Measurements from ENCODE around the gene SHB.

Gene SHB

DNA sequence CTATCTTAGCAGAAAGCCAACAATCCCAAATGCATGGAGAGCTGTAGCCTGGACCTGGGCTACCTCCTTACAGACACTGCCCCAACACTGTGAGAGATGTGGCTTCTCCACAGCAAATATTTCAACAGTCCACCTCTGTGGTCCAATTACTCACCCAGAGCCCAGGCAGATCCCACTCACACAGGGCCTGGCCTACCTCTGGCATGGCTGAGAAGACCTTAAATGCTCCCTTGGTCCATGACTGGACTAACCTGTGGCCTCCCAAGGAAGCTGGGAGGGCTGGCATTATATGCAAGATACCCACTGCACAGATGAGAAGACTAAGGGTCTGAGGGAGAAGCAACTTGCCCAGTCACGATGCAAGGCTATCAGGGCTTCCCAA is 142.3 kb downstream of the SHB start:
- peak; percentile 6 for DNase-seq

DNA sequence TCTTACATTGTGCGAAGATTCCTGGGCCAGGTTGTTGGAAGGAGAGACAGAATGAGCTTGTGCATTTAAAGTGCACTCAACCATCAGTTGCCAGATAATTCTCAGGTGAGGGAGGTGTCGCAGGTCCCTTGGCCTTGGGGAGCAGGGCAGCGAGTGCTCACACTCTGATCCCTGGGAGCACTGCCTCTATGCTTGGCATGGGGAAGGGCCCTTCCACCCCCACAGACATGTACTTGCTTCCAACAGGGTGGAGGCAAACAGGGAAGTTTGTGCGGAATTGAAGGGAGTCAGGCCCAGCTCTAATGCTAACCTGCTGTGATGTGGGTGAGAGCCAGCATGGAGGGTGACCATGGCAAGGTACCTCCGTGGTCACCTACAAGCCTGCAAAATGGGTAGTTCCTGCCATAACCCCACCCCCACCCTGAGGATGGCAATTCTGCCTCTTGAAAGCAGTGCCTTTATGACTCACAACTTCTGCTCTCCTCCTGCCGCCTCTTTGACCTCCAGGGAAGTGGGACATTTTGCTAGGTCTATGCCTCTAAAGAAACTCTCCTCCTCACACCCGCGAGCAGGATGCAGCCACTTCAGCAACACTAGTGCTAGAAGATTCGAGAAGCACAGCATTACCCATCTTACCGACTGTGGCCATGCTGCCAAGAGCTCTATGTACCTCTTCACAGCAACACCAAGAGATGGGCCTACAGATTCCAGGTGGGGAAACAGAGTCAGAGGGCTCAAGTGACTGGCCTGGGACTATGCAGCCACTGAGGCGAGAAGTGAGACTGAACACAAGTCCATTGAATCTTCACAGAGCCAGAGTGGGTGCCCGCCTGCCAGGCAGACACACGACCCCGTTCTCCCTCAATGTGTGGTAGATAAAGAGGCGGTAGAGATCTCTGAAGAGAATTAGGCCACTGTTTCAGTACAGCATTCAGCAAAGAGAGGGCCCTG is 143.0 kb downstream of the SHB start:
- DNase-seq: peak; percentile 68

DNA sequence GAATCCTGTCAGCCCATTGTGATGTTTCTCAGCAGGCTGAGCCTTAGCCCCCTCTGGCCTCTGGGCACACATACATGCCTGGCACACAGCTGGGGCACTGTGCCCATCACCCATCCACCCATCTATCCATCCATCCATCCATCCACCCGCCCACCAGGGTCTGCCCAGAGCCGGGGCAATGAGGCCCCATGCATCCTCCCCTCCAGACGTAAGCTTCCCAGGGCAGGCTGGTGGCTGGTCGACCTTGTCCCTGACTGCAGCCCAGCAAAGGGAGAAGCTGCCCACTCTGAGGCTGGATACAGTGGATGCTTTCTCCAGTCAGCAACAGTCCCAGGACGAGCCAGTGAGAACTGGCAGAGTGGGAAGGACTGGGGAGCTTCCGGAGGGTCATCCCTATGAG is 144.0 kb downstream of the SHB start:
- no peak for DNase-seq

DNA sequence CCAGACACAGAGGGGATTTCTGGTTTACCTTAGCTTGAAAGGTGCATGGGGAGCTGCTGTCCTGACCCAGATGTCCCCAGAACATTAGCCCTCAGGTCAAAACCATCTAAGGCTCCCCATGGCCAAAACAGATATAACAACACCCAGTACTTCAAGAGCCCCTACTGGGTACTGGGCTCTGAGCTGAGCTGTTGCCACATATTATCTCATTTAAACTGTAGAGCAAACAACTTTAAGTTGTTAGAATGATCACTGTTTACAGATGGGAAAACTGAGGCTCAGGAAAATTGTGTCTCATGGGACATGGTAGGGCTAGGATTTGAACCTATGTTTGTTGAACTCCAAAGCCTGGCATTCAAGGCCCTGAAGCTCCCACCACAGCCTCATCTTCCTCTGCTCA is 144.5 kb downstream of the SHB start:
- no peak for DNase-seq

DNA sequence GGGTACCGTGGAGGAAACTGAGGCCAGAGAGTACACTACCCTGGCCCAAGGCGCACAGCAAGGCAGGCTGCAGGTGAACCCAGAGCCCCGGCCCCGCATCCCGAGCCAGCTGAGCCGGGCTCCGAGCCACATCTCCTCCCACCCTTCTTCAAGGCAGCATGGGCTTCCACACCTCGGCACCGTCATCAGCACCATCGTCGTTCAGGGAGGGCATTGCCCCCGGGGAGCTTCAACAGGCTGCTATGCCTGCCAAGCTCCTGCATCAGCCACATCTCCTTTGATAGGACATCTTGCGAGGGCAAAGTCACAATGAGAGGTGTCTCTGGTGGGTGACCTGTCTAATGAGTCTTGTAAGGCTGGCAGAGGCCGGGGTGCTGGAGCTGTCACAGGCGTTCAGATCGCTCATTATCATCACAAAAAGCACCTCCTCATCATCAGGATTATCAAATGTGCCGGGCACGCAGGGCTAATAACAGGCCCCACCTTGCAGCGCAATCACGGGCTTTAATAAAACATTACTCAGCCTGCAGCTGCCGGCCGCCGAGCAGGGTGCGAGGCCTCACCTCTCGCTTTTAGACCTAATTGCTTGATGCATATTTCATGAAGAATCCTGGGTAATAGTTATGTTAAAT is 145.1 kb downstream of the SHB start:
- DNase-seq: no peak

DNA sequence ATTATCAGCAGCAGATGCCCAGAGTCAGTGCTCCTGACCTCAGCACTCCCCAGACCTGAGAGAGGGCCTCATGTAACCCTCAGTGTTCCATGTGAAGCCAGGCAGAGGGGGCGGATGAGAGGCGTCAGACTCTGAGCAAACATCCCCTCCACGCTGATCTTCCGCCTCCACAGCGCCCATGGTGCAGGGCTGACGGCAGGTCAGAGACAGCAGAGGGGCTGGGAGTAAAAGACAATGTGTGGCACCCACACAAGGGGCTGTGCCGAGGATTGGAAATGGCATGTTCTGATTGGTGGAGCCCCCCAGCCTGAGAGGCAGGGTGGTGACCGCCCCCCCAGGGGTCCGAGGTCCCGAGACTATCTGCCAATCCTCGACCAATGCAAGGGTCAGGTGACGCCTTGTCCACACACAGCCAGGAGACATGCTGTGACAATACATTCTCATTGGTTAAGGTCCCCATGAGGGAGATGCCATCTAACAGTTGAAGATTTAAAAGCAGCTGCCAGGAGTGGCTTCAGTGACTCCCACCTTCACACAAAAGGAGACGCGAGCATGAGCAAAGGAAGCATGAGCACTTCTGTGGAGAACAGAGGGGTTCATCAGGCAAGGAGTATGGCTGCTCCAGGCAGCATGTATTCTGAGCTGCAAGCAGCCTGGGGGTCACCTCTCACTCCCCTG is 145.8 kb downstream of the SHB start:
- no peak for DNase-seq

DNA sequence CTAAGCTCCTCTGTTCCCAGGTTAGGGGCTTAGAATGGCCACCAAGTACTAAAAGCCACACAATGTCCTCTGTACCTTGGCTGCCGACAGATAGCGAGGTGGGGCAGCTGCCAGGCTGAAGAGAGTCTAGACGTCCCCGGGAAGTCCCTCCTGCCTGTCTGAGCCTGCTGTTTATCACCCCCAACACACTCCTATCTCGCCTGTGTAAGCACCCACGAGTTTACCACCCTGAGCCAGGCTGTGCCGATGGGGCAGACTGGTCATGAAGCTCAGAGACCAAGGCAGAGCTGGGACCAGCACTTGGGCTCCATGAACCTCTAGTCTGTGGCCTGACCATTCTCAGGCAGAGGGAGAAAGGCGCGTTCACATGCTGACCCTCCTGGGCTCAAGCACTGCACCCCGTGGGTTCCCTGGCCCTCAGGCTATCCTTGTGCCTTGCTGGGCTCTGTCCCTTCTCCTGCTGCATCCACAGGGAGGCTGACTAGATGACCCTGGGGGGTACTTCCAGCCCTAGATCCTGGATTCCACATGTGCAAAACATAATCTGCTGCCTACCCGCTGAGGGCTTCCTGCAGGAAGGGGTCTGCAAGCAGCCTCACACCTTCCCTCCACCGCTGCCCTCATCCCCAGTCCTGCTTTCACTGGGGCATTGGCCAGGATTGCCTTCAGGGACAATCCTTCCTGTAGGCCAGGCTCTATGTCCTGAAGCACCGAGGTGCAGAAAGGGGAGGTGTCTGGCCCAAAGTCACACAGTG is 146.5 kb downstream of the SHB start:
- DNase-seq: no peak

DNA sequence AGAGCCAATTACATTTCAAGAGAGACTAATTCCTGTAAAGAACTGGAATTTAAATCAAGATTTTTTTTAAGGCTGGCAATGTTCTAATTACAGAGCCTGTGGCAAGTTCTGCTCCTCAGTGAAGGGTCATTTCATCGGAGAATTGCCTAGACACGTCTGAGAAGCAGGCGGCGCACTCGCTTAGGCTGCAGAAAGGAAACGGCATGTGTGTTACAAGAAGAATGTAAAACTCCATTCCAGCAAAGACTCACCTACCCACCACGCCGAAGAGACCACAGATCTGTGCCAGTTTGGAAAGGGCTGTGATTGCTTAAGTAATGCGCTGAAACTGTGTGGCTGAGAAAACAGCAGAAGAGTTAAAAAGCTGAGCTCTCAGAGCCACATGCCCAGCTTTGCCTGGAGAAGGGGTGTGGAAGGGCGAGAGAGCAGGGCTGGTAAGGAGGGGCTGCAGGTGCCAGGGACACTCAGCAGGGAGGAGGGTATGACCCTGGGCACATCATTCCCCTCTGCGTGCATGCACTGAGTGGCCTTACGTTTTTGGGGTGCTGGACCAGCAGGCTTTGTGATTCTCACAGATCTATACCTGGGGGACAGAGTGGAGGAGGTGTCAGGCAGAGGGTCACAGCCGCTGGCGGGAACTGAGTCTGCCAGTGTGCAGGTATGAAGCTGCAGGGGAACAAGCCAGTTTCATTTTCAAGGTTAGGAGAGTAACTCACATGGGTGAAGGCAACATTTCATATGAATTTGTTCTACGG is 147.3 kb downstream of the SHB start:
- no peak for DNase-seq

DNA sequence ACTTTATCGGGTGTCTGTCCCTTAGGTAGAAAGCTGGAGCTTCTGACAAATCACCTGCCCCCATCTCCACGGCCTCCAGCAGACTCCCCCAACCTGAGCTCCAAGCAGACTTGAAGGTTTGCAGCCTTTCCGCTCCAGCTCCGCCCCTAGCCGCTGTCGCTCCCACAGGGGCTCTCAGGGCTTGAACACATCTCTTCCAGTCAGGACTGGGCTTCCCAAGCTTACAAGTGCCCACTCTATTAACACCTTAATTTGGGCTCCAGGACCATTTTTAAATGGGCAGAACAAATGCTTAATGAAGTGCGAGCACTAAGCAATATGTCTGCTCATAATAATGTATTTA is 147.9 kb downstream of the SHB start:
- DNase-seq: no peak

DNA sequence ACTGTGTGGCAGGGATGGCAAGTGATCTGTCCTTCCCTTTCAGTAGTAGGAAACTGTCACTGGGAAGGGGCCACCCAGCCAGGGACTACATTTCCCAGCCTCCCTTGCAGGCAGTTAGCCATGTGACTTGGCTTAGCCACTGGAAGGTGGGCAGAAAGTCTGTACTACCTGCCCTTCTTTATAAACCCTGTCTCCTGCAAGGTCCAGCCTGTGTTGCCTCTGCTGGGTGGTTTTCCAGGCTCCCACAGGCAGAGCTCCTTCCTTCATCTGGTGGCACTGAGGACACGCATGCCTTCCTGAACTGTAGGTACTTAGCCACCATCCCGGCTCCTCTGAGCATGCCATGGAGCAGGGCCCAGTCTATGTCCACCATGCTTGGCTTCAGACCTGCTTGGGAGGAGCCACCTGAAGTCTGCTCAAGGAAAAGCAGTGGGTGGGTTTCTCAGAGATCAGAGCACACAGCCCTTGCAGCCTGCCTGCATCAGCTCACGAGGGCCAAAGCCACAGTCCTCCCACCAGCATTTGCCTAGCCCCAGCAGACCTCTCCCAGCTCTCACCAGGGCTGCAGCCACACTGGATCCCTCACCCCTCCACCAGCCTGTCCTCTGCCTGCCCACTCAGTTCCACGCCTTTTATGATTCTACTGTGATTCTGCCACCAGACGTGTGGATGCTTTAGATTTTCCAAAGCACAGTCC is 148.4 kb downstream of the SHB start:
- DNase-seq: no peak

DNA sequence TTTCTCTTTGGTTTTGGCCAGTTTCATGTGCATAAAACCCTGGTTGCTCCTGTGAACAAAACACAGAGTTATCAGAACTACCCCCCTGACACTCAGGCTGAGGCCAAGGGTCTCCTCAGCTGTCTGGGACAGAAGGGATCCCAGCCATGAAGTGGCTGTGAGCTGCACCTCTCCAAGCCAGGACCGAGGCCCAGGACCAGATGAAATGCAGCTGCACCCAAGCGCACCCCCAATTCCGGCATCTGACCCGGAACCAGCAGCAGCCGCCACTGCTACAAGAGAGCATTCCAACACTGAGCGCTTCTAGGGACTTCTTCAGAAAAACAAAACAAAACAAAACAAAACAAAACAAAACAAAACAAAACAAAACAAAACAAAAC is 149.1 kb downstream of the SHB start:
- DNase-seq: no peak

DNA sequence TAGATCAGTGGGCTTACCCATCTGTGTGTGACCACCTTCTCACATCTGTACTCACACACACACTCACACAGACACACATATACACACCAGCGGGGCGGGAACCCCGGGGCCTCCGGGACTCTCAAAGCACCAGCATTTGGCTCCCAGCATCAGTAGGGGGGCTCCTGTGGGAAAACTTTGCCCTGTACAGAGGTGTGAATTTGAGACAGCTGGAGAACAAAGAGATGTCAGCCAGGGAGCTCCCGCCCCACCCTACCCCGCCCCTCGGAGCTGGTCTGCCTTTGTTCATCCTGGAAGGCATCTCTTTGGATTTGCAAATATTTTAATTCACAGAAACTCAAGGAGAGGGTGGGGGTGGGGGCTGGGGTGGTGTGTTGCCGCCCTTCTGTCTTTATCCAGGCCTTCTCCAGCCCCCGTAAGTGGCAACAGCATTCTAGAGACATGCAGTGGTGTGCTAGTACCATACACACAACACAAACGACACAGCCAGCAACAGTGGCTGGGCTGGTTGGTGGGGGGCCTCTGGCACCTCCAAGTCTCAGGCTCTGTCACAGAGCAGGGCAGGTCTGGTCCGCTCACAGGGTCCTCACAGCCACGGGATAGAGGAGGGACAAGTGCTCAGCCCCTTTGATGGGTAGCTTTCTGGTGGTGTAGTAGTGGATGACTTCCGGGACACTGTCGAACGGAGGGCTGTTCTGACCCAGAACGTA is 149.6 kb downstream of the SHB start:
- no peak for DNase-seq

DNA sequence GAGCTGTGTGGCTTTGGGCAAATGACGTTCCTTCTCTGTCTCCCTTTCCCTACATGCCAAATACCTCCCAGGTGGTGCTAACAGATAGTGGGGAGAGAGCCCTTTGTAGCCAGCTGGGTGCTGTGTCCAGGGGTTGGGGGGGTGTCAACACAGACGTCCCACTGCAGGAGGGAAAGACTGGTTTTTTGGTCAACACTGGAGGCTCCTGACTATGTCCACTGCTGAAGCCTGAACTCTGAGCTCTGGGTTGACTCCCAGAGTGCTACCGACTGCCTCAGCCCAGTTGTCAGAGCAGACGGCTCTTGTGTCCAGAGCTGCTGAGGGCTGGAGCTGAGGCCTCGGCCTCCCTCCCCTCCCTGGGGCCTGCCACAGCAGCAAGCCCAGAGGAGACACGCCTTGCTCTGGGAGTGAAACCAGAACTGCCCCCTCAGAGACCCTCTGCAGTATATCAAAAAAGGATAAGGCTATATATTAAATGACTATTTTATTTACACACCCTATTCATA is 150.3 kb downstream of the SHB start:
- DNase-seq: no peak

DNA sequence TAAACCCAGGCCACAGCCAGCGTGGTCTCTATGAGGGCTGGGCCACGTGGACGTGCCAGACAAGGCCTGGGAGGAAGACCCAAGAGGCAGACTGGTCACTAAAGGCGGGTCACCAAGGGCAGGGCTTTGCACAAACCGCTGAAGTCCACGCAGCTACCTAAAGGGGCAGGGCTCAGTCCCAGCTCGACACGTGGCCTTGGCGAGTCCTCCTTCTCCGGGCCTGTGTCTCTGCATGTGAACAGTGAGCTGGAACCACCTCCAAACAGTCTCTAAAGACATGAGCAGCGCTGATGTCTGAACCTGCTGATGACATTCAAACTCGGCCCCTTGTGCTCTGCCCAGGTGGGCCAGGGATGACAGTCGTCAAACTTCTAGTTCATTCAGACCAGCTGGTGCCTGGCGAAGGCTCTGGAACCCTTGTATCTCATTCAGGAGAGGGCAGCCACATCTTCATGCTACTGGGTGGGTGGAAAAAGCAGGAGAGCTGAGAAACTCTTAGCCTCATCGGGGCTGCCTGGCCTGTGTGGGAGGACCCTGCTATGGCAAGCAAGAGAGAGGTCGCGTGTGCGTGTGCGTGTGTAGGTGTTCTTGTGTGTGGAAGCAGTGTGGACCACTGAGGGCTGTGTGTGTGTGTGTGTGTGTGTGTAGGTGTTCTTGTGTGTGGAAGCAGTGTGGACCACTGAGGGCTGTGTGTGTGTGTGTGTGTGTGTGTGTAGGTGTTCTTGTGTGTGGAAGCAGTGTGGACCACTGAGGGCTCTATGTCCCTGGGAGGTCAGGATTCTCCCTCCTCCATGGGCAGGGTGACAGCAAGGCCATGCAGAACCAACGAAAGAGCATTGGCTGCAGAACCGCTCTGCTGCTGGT is 151.0 kb downstream of the SHB start:
- no peak for DNase-seq

DNA sequence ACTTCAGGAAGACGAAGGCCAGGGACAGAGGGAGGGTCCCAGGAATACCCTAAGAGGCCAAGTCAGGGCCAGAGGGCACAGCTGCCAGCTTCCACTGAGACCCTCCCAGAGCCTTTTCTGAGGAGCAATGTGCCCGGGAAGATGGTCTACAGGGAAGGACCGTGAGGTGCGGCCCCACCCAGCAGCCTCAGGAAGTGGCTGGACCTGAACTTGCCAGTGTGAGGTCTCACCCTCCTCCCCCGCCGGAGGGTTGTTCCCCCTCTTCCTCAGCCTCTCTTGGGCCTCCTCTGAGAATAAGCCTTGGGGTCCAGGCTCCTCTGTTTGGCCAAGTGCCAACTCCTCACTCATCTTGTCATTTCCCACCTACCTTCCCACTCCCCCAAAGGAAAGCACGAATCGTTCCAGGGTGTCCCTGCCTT is 151.7 kb downstream of the SHB start:
- no peak for DNase-seq

DNA sequence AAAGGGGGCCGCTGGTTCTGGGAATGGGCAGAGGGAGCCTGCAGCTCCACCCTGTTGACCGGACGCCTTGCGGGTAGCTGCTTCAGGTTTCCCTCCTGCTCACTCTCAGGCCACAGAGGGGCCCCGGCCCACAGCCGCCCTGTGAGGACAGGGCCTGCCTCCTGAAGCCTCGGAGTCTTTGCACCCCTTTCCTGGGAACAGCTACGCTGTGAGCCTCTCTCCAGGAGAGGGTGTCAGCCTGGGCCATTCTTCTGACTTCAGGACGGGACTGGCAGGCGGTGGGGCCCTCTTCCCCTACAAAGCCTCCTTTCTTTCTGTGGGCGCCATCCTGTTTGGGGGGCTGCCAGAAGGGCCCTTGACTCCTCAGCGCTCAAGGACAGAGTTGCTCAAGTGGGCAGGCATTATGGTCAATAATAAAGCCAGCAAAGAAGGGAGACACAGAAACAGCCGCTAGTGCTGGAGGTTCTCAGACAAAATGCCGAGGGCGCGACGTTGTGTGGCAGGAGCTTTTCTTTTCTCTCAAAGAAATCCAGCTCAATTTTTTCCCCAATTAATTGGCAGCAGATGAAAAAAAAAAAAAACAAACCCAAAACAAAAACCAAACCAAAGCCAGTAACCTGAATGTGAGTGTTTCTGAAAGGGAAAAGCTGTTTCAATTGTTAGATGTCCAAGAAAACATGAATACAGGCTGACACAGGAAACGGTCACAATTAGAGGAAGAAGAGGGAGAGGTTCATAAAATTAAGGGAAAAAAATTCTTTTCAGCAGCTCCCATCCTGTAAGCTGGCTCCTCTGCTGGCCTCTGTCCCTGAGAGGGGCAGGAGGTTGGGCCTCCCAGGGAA is 152.3 kb downstream of the SHB start:
- no peak for DNase-seq

DNA sequence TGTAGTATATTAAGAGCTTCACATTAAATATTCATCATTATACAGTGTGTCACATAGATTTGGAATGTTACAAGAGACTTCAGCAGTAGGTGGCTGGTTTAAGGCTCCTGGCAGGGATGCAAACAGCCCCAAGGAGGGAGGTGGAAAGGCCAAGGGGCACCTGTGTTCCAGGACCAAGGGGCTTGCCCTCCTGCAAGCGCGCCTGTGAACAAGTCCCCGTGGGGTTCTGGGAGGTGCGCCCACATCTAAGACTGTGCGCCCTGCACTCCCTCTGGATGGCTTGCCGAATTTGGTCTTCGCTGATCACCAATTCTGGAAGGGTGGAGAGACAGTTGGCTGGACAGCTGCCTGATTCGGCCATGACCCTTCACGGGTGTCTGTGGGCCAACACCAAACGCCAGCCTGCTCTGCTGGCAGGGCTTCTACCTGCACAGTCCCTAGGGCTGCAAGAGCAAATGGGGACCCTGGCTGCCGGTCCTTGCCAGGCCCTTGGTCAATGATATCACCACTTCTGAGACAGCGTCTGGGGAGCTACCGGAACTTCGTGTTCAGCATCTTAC is 153.0 kb downstream of the SHB start:
- DNase-seq: no peak

DNA sequence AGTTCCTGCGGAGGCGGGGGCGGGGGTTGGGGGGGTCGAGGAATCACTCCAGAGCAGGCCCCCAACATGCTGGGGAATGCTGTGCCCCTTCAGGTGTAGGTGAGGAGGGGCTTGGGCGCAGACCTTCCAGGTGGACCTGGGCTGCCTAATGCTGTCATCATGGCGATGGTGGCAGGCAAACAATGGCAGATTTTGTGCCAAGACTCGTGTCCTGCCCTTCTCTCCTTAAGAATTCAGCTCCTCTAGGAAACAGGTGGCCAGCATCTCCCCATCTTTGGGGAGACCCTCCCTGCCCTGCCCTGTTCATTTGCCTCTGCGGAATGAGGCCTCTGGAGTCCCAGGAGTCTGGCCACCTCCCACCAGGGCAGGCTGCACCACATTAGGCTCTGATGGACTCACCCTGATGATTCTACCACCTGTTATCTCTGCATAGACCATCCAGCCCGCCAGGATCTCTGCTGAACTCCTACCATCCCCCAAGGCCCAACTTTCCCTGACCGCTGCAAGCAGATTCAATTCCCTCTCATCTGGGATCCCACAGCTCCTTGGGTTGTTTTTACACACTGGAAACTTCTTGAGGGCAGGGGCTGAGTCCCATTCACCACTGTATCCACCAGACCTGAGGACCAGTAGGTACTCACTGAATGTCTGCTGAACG is 154.2 kb downstream of the SHB start:
- DNase-seq: no peak
